ENCODE results near the gene INSR.

- TF ChIP-seq POLR2A (IDR thresholded peaks at IDR 0.05; ENCODE audit: low read length), result no peak
- TF ChIP-seq GATA1 (IDR thresholded peaks at IDR 0.05; ENCODE audit: low read depth, low read length), result no peak
These were observed 30.7 kb downstream of the INSR start for GRCh38 chr19:7263521-7263920.
